ENCODE measurements around the gene UTS2R.

DNA sequence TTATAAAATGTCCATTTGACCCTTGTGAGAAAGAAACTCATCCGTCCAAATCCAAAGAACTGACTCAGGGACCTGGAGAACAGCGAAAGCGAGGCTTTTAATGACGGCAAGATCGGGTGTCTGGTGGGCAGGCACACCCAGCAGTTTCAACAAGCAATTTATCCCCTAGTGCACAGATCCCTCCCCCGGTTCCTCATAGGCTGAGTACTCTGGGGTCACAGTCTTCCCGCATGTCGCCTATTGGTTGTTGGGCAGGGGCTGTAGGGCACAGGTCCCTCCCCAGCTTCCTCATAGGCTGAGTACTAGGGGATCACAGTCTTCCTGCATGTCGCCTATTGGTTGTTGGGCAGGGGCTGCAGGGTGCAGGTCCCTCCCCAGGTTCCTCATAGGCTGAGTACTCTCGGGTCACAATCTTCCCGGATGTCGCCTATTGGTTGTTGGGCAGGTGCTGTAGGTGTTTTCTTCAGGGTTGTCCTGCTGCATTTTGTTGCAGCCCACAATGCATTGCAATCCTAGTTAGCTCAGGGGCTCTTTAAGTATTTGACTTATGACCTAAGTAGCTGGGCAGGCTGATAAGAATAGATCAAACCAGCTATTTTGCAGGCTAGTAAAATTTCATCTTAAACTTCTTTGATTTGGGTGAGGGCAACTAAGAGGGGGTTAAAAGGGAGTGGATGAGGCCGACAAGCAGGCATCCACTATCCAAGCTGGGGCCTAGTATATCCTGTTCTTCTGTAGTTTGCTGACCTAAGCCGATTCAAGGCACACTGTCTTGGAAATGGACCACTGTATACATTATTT is 3.6 kb upstream of the UTS2R start:
- TF ChIP-seq, protein P1, sequence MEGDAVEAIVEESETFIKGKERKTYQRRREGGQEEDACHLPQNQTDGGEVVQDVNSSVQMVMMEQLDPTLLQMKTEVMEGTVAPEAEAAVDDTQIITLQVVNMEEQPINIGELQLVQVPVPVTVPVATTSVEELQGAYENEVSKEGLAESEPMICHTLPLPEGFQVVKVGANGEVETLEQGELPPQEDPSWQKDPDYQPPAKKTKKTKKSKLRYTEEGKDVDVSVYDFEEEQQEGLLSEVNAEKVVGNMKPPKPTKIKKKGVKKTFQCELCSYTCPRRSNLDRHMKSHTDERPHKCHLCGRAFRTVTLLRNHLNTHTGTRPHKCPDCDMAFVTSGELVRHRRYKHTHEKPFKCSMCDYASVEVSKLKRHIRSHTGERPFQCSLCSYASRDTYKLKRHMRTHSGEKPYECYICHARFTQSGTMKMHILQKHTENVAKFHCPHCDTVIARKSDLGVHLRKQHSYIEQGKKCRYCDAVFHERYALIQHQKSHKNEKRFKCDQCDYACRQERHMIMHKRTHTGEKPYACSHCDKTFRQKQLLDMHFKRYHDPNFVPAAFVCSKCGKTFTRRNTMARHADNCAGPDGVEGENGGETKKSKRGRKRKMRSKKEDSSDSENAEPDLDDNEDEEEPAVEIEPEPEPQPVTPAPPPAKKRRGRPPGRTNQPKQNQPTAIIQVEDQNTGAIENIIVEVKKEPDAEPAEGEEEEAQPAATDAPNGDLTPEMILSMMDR (conservative IDR thresholded peaks at IDR 0.05; ENCODE audit: low read length): no peak
- TF ChIP-seq EZH2phosphoT487 (IDR thresholded peaks at IDR 0.05; ENCODE audit: borderline replicate concordance): no peak

Data from Loucy (cell line).